Upper lobe of right lung (tissue), 1 donor: ENCODE results near the gene DIABLO. TPM values are rescaled to one million over a fixed set of nuclear protein-coding genes. Genes with fewer than 3 reads are reported as not detected.

Source experiments
- ATAC-seq: fragments of 200-7000 bp; cut with Tn5 transposase; one replicate; pipeline ENCODE4 v1.9.1; 2020; ENCODE audit warnings: mild to moderate bottlenecking, moderate library complexity
- DNase-seq: peaks from one replicate; pipeline ENCODE4 v3.0.0-alpha.2; 2020
- H3K27ac ChIP-seq: fragments of 200-600 bp; one replicate; pipeline ENCODE4 v1.8.0; 2022
- H3K27me3 ChIP-seq: fragments of 200-600 bp; one replicate; pipeline ENCODE4 v1.8.0; 2022; ENCODE audit warnings: mild to moderate bottlenecking
- H3K36me3 ChIP-seq: fragments of 200-600 bp; one replicate; pipeline ENCODE4 v1.8.0; 2022
- H3K4me1 ChIP-seq: fragments of 200-600 bp; one replicate; pipeline ENCODE4 v1.8.0; 2022
- H3K4me3 ChIP-seq: fragments of 200-600 bp; one replicate; pipeline ENCODE4 v1.8.0; 2022; ENCODE audit warnings: mild to moderate bottlenecking
- H3K9me3 ChIP-seq: fragments of 200-600 bp; one replicate; pipeline ENCODE4 v1.8.0; 2022
- intact Hi-C: fragments of 100-400 bp; cut with DNase I; formaldehyde crosslinking; loops from one replicate; pipeline ENCODE4 v1.11.0; 2022
- total RNA-seq: library from RNA; stranded (reverse); fragmentation: NEBNext Ultra II Directional; extraction: Animal tissue kit (Norgen Biotek cat#: 25700); gene quantifications from one replicate; pipeline ENCODE4 v1.2.1, GENCODE V29; 2021
- TF ChIP-seq, protein P1 (sequence below): fragments of 200-600 bp; IDR thresholded peaks from one replicate; pipeline ENCODE4 v1.8.0; 2022; ENCODE audit warnings: antibody characterized with exemption
- donor health status: DM: no; HTN: yes; CAD: no; lungs with severe emphysema.

The DIABLO gene
- total RNA-seq, 1 donor from 2014 or later, result 31.9 TPM

GRCh38 chr12:122171399-122171798 lies 54.5 kb downstream of the DIABLO start:
- no peaks in the 10 kb centered on the region for H3K4me1 ChIP-seq
- no peaks in the 10 kb centered on the region for H3K27me3 ChIP-seq
- no peak overlapping the region for H3K4me3 ChIP-seq
- no peaks in the 10 kb centered on the region for H3K9me3 ChIP-seq
- no peaks in the 10 kb centered on the region for H3K36me3 ChIP-seq
- DNase-seq, result no peak
- ATAC-seq, result no peak
- intact Hi-C loops, result no loop called here
- TF ChIP-seq, protein P1, sequence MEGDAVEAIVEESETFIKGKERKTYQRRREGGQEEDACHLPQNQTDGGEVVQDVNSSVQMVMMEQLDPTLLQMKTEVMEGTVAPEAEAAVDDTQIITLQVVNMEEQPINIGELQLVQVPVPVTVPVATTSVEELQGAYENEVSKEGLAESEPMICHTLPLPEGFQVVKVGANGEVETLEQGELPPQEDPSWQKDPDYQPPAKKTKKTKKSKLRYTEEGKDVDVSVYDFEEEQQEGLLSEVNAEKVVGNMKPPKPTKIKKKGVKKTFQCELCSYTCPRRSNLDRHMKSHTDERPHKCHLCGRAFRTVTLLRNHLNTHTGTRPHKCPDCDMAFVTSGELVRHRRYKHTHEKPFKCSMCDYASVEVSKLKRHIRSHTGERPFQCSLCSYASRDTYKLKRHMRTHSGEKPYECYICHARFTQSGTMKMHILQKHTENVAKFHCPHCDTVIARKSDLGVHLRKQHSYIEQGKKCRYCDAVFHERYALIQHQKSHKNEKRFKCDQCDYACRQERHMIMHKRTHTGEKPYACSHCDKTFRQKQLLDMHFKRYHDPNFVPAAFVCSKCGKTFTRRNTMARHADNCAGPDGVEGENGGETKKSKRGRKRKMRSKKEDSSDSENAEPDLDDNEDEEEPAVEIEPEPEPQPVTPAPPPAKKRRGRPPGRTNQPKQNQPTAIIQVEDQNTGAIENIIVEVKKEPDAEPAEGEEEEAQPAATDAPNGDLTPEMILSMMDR, result no peak
- H3K27ac ChIP-seq, result no peak overlapping the region

DNA sequence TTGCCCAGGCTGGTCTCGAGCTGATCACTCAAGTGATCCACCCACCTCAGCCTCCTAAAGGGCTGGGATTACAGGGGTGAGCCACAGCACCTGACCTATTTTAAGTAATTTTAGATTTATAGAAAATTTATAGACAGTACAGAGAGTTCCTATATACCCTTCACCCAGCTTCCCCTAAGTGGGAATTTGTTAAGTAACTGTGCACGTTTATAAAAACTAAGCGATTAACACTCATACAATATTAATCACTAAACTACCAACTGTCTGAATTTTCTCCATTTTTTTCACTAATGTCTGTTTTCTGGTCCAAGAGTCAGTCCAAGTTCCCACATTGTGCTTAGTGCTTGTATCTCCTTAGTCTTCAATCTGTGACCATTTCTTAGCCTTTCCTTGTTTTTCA lies 57.4 kb downstream of the DIABLO start:
- no peaks in the 10 kb centered on the region for H3K36me3 ChIP-seq
- H3K27ac ChIP-seq, result no peak overlapping the region
- DNase-seq, result no peak
- no peaks in the 10 kb centered on the region for H3K4me1 ChIP-seq
- H3K27me3 ChIP-seq, result no peaks in the 10 kb centered on the region
- no peaks in the 10 kb centered on the region for H3K9me3 ChIP-seq
- ATAC-seq, result no peak
- intact Hi-C loops, result no loop called here
- no peak overlapping the region for H3K4me3 ChIP-seq
- TF ChIP-seq, protein P1, result no peak

- no peak for DNase-seq
Measured at GRCh38 chr12:122167356-122167925, 58.4 kb downstream of the DIABLO start.

DNA sequence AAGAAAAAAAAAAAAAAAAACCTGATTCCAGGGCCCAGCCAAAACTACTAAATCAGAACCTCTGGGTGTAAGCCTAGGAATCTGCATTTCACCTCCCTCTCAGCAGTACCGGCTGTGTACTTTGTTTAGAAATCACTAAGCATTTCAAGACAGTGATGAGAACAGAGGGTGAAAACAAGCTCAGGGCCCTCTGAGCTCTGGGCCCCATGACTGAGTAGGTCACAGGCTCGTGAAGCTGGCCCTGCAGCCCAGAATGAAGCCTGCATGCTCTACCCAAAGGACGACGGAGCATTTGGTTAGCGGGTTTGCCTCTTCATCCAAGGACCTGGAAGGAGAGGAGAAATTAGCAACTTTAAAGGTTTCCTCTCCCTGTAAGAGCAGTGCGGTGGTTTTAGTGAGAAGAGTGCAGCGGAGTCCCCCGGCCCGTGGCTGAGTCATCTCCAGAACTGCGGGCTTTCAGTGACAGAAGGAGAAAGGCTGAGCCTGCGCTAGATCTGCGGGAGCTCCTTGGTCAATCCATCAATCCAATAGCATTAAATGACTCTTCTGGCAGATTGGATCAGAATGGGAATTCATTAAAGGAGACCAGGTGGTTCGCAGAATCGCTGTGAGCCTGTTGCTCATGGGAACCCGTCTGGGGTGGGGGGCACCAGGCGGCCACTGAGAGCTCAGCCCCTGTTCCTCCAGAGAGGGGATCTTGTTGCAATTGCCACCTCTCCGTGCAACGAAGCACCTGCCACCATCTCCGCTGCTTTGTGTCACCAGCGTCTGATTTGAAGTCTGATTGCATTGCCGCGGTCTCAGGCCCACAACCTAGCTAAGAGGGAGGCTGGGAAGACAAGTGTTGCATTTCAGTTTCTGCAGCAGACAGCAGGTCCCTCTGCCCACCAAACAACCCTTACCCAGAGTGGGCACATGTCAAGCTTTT lies 59.2 kb downstream of the DIABLO start:
- no peaks in the 10 kb centered on the region for H3K9me3 ChIP-seq
- intact Hi-C loops, result no loop called here
- no peak overlapping the region for H3K27ac ChIP-seq
- DNase-seq (no peak), ATAC-seq (no peak)
- no peaks in the 10 kb centered on the region for H3K36me3 ChIP-seq
- H3K4me3 ChIP-seq, result no peak overlapping the region
- no peaks in the 10 kb centered on the region for H3K4me1 ChIP-seq
- TF ChIP-seq, protein P1, result no peak
- no peaks in the 10 kb centered on the region for H3K27me3 ChIP-seq

More at GRCh38 chr12:122167356-122167925, 58.4 kb downstream of the DIABLO start:
- no peaks in the 10 kb centered on the region for H3K27me3 ChIP-seq
- H3K4me3 ChIP-seq, result no peak overlapping the region
- H3K9me3 ChIP-seq, result no peaks in the 10 kb centered on the region
- H3K4me1 ChIP-seq, result no peaks in the 10 kb centered on the region
- H3K36me3 ChIP-seq, result no peaks in the 10 kb centered on the region
- TF ChIP-seq, protein P1, result no peak
- intact Hi-C loops, result no loop called here
- H3K27ac ChIP-seq, result no peak overlapping the region
- no peak for ATAC-seq

GRCh38 chr12:122162976-122163375 lies 62.9 kb downstream of the DIABLO start:
- H3K4me3 ChIP-seq, result no peak overlapping the region
- no peak for ATAC-seq
- H3K4me1 ChIP-seq, result no peaks in the 10 kb centered on the region
- no peak overlapping the region for H3K27ac ChIP-seq
- TF ChIP-seq, protein P1, result no peak
- H3K9me3 ChIP-seq, result no peaks in the 10 kb centered on the region
- DNase-seq, result no peak
- no peaks in the 10 kb centered on the region for H3K36me3 ChIP-seq
- intact Hi-C loops, result no loop called here
- H3K27me3 ChIP-seq, result no peaks in the 10 kb centered on the region
